ENCODE measurements around the gene ZBTB24. TPM values are rescaled to one million over a fixed set of nuclear protein-coding genes. Genes with fewer than 3 reads are reported as not detected.

ZBTB24 gene
- total and polyA plus RNA-seq, 2 donors from 2014 or later = 3.1 to 12.0 TPM

GRCh38 chr6:109451376-109451775 is 31.6 kb downstream of the ZBTB24 start:
- no peak for FAIRE-seq
- Histone ChIP-seq H3K9ac (ENCODE audit: low read length in 3 of 3) (no peak overlapping the region), H3K4me1 (ENCODE audit: control insufficient read depth in 2 of 3, insufficient read depth in 2 of 3, low read depth in 1 of 3, low read length in 3 of 3) (peaks cover 0 to 10% (median 1%) of the 10 kb centered on the region in 3 donors), H3K36me3 (ENCODE audit: control insufficient read depth in 2 of 3, insufficient read depth in 3 of 3, low read length in 3 of 3) (peaks cover 0 to 3% (median 2%) of the 10 kb centered on the region in 3 donors), H3K27me3 (ENCODE audit: control insufficient read depth, insufficient read depth, low read length) (no peaks in the 10 kb centered on the region), H3K27ac (ENCODE audit: low read depth in 2 of 2, low read length in 2 of 2) (no peak overlapping the region), H3K9me3 (ENCODE audit: control insufficient read depth in 2 of 3, insufficient read depth in 1 of 3, low read length in 3 of 3) (no peaks in the 10 kb centered on the region), H3K4me3 (ENCODE audit: low read length in 3 of 3) (no peak overlapping the region)
- intact Hi-C loops (cut with DNase I) = no loop called here
- TF ChIP-seq CTCF (IDR thresholded peaks at IDR 0.05; ENCODE audit: borderline replicate concordance, extremely low read depth, insufficient read depth) = no peak
- no peak for DNase-seq

DNA sequence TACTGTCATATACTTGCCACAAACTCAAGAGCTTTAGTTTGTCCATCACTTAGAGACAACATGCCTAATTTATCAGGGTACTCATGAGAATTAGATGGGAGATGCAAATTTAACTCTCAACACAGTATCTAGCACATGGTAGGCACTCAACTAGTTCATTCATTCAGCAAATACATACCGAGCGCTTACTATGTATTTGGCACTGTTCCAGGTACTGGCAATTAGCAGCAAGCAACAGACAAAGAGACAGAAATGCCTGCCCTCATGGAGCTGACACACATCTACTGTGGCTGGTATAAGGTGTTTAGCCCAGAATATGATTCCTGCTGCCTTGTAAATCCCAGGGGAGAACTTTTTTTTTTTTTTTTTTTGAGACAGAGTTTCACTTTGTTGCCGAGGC is 32.2 kb downstream of the ZBTB24 start:
- H3K9me3 ChIP-seq (ENCODE audit: control insufficient read depth in 2 of 3, insufficient read depth in 1 of 3, low read length in 3 of 3) = no peaks in the 10 kb centered on the region
- H3K36me3 ChIP-seq (ENCODE audit: control insufficient read depth in 2 of 3, insufficient read depth in 3 of 3, low read length in 3 of 3) = peaks cover 0 to 3% (median 2%) of the 10 kb centered on the region in 3 donors
- H3K4me1 ChIP-seq (ENCODE audit: control insufficient read depth in 2 of 3, insufficient read depth in 2 of 3, low read depth in 1 of 3, low read length in 3 of 3) = peaks cover 0 to 6% (median 0%) of the 10 kb centered on the region in 3 donors
- H3K27ac ChIP-seq (ENCODE audit: low read depth in 2 of 2, low read length in 2 of 2) = no peak overlapping the region
- no peak for DNase-seq
- intact Hi-C loops (cut with DNase I) = no loop called here
- no peak overlapping the region for H3K9ac ChIP-seq (ENCODE audit: low read length in 3 of 3)
- H3K27me3 ChIP-seq (ENCODE audit: control insufficient read depth, insufficient read depth, low read length) = no peaks in the 10 kb centered on the region
- no peak for TF ChIP-seq CTCF (IDR thresholded peaks at IDR 0.05; ENCODE audit: borderline replicate concordance, extremely low read depth, insufficient read depth)
- no peak overlapping the region for H3K4me3 ChIP-seq (ENCODE audit: low read length in 3 of 3)
- FAIRE-seq = no peak

DNA sequence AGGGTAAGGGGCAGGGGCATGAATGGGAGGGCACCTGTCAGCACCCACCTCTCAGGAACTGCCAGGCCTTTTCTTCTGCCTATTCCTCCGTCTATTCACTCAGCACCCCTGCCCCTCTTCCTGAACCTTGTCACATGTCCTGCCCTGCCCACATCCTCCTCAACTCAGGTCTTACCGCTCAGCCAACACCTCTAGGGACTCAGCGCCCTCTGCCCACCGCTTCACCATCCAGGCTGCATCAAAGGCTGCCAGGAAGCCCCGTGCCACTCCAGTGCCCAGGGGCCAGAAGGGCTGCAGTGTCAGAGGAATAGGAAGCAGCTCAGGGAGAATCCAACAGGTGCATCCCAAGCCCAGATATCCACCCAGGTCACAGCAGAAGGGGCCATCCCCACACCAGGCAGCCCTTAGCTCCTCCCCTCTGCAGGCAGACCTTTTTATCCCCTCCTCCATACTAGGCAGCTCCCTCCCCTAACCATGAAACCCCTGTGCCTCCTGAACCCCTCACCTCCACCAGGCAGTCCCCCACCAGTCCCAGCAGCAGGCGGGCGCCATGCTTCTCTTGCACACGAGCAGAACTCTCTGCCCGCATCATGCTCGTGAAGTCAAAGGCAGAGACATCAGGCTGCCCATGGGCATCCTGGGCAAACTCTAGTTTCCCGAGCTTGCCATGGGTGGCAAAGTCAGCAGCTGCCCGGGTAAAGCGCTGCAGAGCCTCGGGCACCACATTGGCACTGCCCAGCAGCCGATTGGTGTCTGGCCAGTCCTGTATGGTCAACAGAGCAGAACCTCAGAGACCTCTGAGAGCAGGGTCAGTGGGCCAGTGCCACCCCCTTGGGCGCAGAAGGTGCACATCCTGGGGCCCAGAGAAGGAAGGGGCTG is 33.0 kb downstream of the ZBTB24 start:
- H3K27me3 ChIP-seq (ENCODE audit: control insufficient read depth, insufficient read depth, low read length) = no peaks in the 10 kb centered on the region
- intact Hi-C loops (cut with DNase I) = no loop called here
- DNase-seq (no peak), FAIRE-seq (no peak)
- H3K9me3 ChIP-seq (ENCODE audit: control insufficient read depth in 2 of 3, insufficient read depth in 1 of 3, low read length in 3 of 3) = no peaks in the 10 kb centered on the region
- peaks cover 0 to 6% (median 3%) of the 10 kb centered on the region in 3 donors for H3K36me3 ChIP-seq (ENCODE audit: control insufficient read depth in 2 of 3, insufficient read depth in 3 of 3, low read length in 3 of 3)
- no peak overlapping the region for H3K4me3 ChIP-seq (ENCODE audit: low read length in 3 of 3)
- H3K4me1 ChIP-seq (ENCODE audit: control insufficient read depth in 2 of 3, insufficient read depth in 2 of 3, low read depth in 1 of 3, low read length in 3 of 3) = peaks cover 0 to 6% (median 0%) of the 10 kb centered on the region in 3 donors
- H3K9ac ChIP-seq (ENCODE audit: low read length in 3 of 3) = no peak overlapping the region
- TF ChIP-seq CTCF (IDR thresholded peaks at IDR 0.05; ENCODE audit: borderline replicate concordance, extremely low read depth, insufficient read depth) = no peak
- H3K27ac ChIP-seq (ENCODE audit: low read depth in 2 of 2, low read length in 2 of 2) = no peak overlapping the region
